Sigmoid colon (tissue), 7 donors: ENCODE measurements around the gene EMP2. TPM values are rescaled to one million over a fixed set of nuclear protein-coding genes. Genes with fewer than 3 reads are reported as not detected.
"Not testable (repeated sequence)": the region's sequence is repeated elsewhere in the genome, so short reads cannot be mapped to it uniquely, and the experiment has no call there.

Source experiments
- DNase-seq: peaks from one replicate; pipeline ENCODE4 v3.0.0-alpha.2; 2019
- H3K27ac ChIP-seq, 4 donors: fragments of 200-600 bp; sonication (generic); one replicate each; pipeline ENCODE4 v1.5.1; 2016 to 2019; ENCODE audit warnings: mild to moderate bottlenecking in 1 of 4
- H3K27me3 ChIP-seq, 3 donors: fragments of 200-600 bp; sonication (generic); one replicate each; pipeline ENCODE4 v1.5.1; 2019; ENCODE audit warnings: mild to moderate bottlenecking in 1 of 3
- H3K36me3 ChIP-seq, 4 donors: fragments of 200-600 bp; sonication (generic); one replicate each; pipeline ENCODE4 v1.5.1; 2016 to 2019
- H3K4me1 ChIP-seq, 4 donors: fragments of 200-600 bp; sonication (generic); one replicate each; pipeline ENCODE4 v1.5.1; 2017 to 2019
- H3K4me3 ChIP-seq, 4 donors: fragments of 200-600 bp; sonication (generic); one replicate each; pipeline ENCODE4 v1.5.1; 2017 to 2019; ENCODE audit warnings: mild to moderate bottlenecking in 2 of 4, moderate library complexity in 1 of 4
- H3K9me3 ChIP-seq, 4 donors: fragments of 200-600 bp in 3 of 4; sonication (generic) in 3 of 4; one replicate each; pipeline versions ENCODE4 v1.5.1 to v1.6.1; 2013 to 2019
- CTCF ChIP-seq, 4 experiments: fragments of 450-650 bp in 3 of 4; fragments of 200-600 bp in 1 of 4; IDR thresholded peaks; one replicate each; pipeline ENCODE4 v1.5.1; 2016 to 2019; ENCODE audit warnings: antibody characterized with exemption in 4 of 4, mild to moderate bottlenecking in 3 of 4, moderate library complexity in 2 of 4
- EP300 ChIP-seq, 4 donors: sonication (generic); formaldehyde crosslinking; IDR thresholded peaks; one replicate each; pipeline ENCODE4 v1.6.1; 2017; ENCODE audit warnings: antibody characterized with exemption in 4 of 4
- POLR2A ChIP-seq, 2 donors: fragments of 450-650 bp; IDR thresholded peaks; one replicate each; pipeline ENCODE4 v1.6.1; 2016; ENCODE audit warnings: antibody characterized with exemption in 2 of 2, mild to moderate bottlenecking in 2 of 2, moderate library complexity in 2 of 2
- POLR2AphosphoS5 ChIP-seq, 4 donors: sonication (generic); formaldehyde crosslinking; IDR thresholded peaks; one replicate each; pipeline ENCODE4 v1.6.1; 2017; ENCODE audit warnings: antibody characterized with exemption in 4 of 4
- WGBS, 2 donors: extraction: QIAGEN DNeasy Blood & Tissue Kit; methylation state at CpG; one replicate each; pipeline ENCODE4 v1.1.7; 2013; 5-methylcytosine and 5-hydroxymethylcytosine counted together
- intact Hi-C: fragments of 100-400 bp; cut with DNase I; formaldehyde crosslinking; loops from one replicate; pipeline ENCODE4 v1.15.1; 2023
- polyA plus RNA-seq, 3 donors: library from polyadenylated mRNA; stranded (reverse); fragments of 200-250 nt; gene quantifications; one replicate each; pipeline ENCODE4 v1.2.3, GENCODE V29; 2013
- total RNA-seq, 4 donors: library from RNA; depleted of rRNA; stranded (reverse); fragments of >200 nt; gene quantifications; one replicate each; pipeline ENCODE4 v1.1.0, GENCODE V29; 2016
- donor health status: healthy with polysubstance abuse.
- donor health status: Bipolar disorder and iron deficiency.
- donor health status: healthy.

Gene EMP2
- total and polyA plus RNA-seq, 7 donors, result 7.2 to 57.3 (median 39.2) TPM

GRCh38 chr16:10534748-10535147, 45.6 kb downstream of the EMP2 start:
- H3K36me3 ChIP-seq, result peaks cover 21 to 82% (median 50%) of the 10 kb centered on the region in 4 donors
- no peak for DNase-seq
- no peaks in the 10 kb centered on the region for H3K27me3 ChIP-seq
- intact Hi-C loops, result no loop called here
- TF ChIP-seq POLR2A (IDR thresholded peaks at IDR 0.05), result no peak
- no peak for TF ChIP-seq POLR2AphosphoS5 (IDR thresholded peaks at IDR 0.05)
- TF ChIP-seq CTCF (IDR thresholded peaks at IDR 0.05), result no peak
- no peak for TF ChIP-seq EP300 (IDR thresholded peaks at IDR 0.05)
- H3K9me3 ChIP-seq, result no peaks in the 10 kb centered on the region
- WGBS, 2 donors, result 95 to 97% methylated on average over 5 of the region's 5 CpGs
- H3K4me1 ChIP-seq, result no peaks in the 10 kb centered on the region
- H3K4me3 ChIP-seq, result no peak overlapping the region
- no peak overlapping the region for H3K27ac ChIP-seq

- peaks cover 21 to 79% (median 48%) of the 10 kb centered on the region in 4 donors for H3K36me3 ChIP-seq
- H3K4me1 ChIP-seq, H3K4me3 ChIP-seq, intact Hi-C loops, H3K27me3 ChIP-seq, H3K27ac ChIP-seq, DNase-seq, H3K9me3 ChIP-seq: not testable (repeated sequence)
- 79 to 83% methylated on average over 4 of the region's 4 CpGs for WGBS, 2 donors
Measured at GRCh38 chr16:10533612-10534011, 46.8 kb downstream of the EMP2 start.

GRCh38 chr16:10531582-10531981, 48.8 kb downstream of the EMP2 start:
- Histone ChIP-seq H3K36me3 (peaks cover 4 to 79% (median 38%) of the 10 kb centered on the region in 4 donors), H3K4me3 (no peak overlapping the region), H3K4me1 (no peaks in the 10 kb centered on the region), H3K27ac (no peak overlapping the region), H3K27me3 (no peaks in the 10 kb centered on the region), H3K9me3 (no peaks in the 10 kb centered on the region)
- no peak for DNase-seq
- intact Hi-C loops, result no loop called here
- no peak for TF ChIP-seq POLR2AphosphoS5 (IDR thresholded peaks at IDR 0.05)
- TF ChIP-seq EP300 (IDR thresholded peaks at IDR 0.05), result no peak

- Histone ChIP-seq H3K27me3 (no peaks in the 10 kb centered on the region), H3K9me3 (no peaks in the 10 kb centered on the region), H3K27ac (no peak overlapping the region), H3K4me1 (no peaks in the 10 kb centered on the region), H3K4me3 (no peak overlapping the region), H3K36me3 (peaks cover 0 to 78% (median 33%) of the 10 kb centered on the region in 4 donors)
- no peak for DNase-seq
- 89 to 91% methylated on average over 14 of the region's 14 CpGs for WGBS, 2 donors
- TF ChIP-seq EP300 (IDR thresholded peaks at IDR 0.05) (no peak), CTCF (IDR thresholded peaks at IDR 0.05) (no peak), POLR2AphosphoS5 (IDR thresholded peaks at IDR 0.05) (no peak), POLR2A (IDR thresholded peaks at IDR 0.05) (no peak)
- intact Hi-C loops, result no loop called here
Measured at GRCh38 chr16:10530685-10531084, 49.7 kb downstream of the EMP2 start.

- H3K9me3 ChIP-seq, result no peaks in the 10 kb centered on the region
- H3K27ac ChIP-seq, result no peak overlapping the region
- no peaks in the 10 kb centered on the region for H3K4me1 ChIP-seq
- TF ChIP-seq POLR2A (IDR thresholded peaks at IDR 0.05), result no peak
- no peak for TF ChIP-seq EP300 (IDR thresholded peaks at IDR 0.05)
- TF ChIP-seq CTCF (IDR thresholded peaks at IDR 0.05), result no peak
- no peak for TF ChIP-seq POLR2AphosphoS5 (IDR thresholded peaks at IDR 0.05)
- intact Hi-C loops, result no loop called here
- H3K4me3 ChIP-seq, result no peak overlapping the region
- 84 to 91% methylated on average over 1 of the region's 1 CpG for WGBS, 2 donors
- no peaks in the 10 kb centered on the region for H3K27me3 ChIP-seq
- no peak for DNase-seq
- H3K36me3 ChIP-seq, result peaks cover 0 to 76% (median 33%) of the 10 kb centered on the region in 4 donors
Measured at GRCh38 chr16:10529895-10530669, 50.3 kb downstream of the EMP2 start.

- intact Hi-C loops, result no loop called here
- WGBS, 2 donors, result 94 to 96% methylated on average over 8 of the region's 8 CpGs
- Histone ChIP-seq H3K27me3 (no peaks in the 10 kb centered on the region), H3K4me3 (no peak overlapping the region), H3K9me3 (no peaks in the 10 kb centered on the region), H3K4me1 (no peaks in the 10 kb centered on the region), H3K36me3 (peaks cover 0 to 75% (median 31%) of the 10 kb centered on the region in 4 donors), H3K27ac (no peak overlapping the region)
- TF ChIP-seq POLR2A (IDR thresholded peaks at IDR 0.05) (no peak), EP300 (IDR thresholded peaks at IDR 0.05) (no peak), POLR2AphosphoS5 (IDR thresholded peaks at IDR 0.05) (no peak), CTCF (IDR thresholded peaks at IDR 0.05) (no peak)
- DNase-seq, result no peak
Measured at GRCh38 chr16:10528635-10529034, 51.8 kb downstream of the EMP2 start.
